Left forelimb (tissue), 1 donor: Measurements from ENCODE around the gene PSKH1.
"Not testable (repeated sequence)": the region's sequence is repeated elsewhere in the genome, so short reads cannot be mapped to it uniquely, and the experiment has no call there.

ENCODE experiments used
- DNase-seq: peaks from one replicate; pipeline ENCODE4 v3.0.0-alpha.2; 2018; ENCODE audit warnings: low spot score

The PSKH1 gene

DNA sequence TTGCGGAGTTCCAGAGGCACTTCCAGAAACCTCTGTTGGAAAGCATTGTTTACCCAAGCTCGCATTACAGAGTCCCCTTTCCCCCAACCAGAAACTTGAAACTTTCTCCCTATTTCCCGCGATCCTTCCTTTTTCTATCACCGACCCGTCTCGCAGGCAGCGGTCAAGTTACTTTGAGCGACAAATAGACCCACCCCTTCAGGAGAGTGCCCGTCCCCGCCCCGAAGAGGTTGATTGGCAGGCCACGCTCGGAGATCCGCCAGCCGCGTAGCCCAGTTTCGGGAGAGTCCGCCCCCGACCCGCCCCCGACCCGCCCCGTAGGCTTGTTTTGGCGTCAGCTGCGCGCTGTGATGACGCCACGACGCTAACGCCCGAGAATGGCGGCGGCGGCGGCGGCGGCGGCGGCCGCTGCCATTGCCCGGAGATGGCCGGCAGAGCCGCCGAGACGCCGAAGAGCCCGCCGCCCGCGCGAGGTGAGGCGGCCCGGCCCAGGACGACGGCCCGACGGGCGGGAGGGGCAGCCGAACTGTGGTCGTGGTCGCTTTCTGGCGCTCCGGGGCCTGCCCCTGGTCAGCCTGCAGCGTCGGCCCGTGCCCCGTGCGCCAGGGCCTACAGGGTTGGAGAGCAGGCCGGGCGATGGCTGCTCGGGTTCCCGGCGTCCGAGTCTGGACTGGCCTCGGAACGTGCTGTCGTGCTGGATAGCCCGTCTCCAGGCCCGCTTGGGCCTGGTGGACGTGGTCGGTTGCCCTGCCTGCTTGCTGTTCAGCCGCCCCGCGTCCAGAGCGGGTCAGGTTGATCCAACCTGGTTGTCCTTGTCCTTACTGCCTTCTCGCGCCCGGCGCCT lies at the start of gene PSKH1:
TSS of gene PSKH1 (plus strand) at position 356 of the 844 bp plus-strand sequence. CDS start 15,496 bp downstream, outside the sequence.
- DNase-seq = peak; percentile 99

DNA sequence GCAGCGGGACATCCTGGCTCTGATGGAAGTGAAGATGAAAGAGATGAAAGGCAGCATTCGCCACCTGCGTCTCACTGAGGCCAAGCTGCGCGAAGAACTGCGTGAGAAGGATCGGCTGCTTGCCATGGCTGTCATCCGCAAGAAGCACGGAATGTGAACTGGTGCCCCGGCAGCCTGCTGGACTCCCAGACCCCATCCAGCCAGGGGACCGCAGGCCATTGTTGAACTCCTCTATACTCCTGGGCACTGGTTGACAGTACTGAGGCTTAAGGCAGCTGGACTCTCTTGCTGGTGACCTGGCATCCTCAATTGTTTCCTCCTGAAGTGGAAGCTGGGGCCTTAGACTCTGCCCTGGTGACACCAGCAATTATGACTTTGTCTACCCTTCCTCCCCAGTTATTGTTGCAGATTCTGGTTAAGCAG lies 49.7 kb upstream of the PSKH1 start:
- DNase-seq = no peak

DNA sequence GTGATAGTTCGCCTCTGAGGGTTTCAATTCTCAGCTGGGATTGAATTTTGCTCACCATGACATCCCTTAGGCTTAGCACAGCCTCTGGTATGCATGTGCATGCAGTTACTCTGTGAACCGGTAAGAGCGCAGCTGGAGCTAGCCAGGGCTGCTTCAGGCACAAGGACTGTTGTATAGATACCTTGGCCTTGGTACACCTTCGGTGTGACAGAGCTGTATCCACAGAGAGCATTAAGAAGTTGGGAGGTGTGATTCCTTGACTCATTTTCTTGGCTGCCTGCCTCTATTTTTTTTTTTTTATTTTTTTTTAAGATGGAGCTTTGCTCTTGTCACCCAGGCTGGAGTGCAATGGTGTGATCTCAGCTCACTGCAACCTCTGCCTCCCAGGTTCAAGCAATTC lies 48.6 kb upstream of the PSKH1 start:
- DNase-seq = no peak

DNA sequence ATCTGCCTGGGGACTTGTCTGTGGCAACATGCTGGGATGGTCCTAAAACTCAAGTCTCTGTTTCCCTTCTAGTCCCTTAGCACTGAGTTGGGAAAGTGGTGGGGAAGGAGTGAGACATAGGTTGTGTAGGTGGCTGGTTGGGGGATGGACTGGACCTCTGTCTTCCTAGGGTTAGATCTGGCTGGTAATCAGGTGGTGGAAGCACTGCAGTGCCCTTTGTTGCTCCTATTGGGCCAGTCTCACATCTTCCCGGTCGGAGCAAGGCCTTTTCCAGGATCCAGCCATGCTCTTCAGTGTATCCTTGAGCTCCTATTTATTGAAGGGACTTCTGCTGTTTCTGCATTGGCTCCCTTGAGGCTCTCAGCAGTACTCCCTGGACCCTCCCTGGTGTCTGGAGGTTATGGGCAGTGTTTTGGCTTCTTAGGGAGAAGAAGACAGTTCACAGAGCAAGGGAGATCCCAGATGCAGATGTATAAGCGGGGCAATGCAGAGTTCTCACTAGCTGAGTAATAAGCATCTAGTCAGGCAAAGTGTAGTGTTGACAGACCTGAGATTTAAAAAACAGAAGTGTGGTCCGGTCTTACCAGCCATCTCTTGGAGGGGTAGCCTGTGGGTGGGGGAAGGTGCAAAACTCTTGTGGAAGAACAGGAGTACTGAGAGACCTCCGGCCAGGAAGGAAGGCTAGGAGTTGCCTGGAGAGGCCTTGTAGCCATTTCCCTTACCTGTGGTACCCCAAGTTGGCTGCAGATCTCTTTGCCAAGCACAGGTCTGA lies 47.6 kb upstream of the PSKH1 start:
- no peak for DNase-seq

DNA sequence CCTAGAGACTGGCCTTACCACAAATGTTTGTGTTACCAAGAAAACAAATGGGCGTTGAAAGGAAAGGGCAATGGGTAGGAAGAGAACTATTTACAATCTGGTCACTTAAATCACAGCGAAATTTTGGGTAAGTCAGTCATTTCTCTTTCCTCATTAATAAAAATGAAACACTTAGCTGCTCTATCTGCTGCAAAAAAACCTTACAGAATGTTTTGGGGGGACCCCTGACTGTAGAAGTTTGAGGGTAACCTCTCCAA lies 47.1 kb upstream of the PSKH1 start:
- no peak for DNase-seq

DNA sequence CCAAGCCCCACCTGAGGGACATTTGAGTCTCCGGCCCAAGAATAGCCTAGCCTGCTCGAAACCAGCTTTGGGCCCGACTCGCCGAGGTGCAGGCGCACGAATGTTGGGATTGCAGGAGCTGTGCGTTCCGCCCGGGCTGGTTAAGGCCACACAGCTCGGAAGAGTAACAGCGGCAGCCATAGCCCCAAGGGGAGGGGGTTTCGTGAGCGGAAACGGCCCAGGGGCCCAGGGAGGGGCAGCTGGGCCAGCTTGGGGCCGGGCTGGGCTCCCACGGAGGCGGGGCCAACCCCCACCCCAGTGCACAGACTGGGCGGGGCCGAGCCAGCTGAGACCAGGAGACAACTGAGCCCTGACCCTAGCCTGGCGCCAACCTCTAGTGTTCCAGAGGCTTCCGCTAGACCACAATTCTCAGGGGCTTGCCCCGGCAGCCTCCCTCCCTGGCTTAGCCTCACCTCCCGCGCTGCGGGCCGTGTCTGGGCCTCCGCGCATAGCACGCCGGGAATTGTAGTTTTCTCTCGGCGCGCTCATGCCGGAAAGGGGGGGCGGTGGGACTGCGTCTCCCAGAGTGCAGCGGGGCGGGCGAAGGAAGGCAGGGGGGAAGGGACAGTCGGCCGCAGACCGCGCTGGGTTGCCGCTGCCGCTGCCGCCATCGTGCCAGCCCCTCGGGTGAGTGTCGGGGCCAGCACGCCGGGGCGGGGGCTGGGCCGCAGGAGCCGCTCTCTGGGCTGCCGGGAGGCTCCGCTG lies 46.6 kb upstream of the PSKH1 start, which contains the start of gene NUTF2:
TSS of gene NUTF2 (plus strand) at position 614 of the 744 bp plus-strand sequence. CDS start 18,198 bp downstream, outside the sequence.
- DNase-seq = peak; percentile 99

DNA sequence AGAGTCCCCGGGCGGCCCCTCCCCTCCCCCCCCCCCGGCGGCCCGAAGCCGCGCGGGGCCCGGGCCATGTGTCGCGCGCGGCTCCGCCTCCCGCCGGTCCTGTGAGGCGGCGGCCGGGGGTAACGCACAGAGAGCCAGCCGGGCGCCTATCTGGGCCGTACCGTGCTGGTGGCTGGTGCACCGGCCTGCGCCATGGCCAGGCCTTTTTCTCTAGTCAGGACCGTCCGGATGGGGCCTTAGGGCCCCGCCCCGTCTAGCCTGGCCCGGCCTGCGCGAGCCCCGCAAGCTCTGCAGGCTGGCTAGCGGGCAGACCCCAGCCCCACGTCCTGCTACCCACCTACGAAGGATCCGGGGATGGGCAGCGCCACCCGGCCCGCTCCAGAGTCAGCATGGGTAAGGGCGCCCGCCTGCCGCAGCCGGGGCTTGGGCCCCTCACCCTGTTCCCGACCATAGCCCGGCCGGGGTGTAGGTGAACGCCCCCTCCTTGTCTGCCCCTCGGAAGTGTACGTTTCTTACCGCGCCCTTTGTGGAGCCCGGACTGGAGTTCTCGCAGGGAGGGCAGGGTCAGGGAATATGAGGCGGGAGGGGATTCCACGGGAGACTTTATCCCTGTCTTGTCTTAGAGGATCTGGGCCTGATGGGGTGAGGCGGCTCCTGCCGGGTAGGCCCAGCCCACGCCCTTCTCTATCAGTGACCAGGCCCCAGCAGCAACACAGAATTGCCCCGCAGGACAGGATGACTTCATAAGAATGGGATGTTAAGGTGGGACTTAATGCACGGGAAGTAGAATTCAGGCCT lies 45.8 kb upstream of the PSKH1 start, which contains the start of gene CENPT:
TSS of gene CENPT (minus strand) at position 630 of the 798 bp plus-strand sequence. CDS start 13,834 bp downstream, outside the sequence.
- no peak for DNase-seq

DNA sequence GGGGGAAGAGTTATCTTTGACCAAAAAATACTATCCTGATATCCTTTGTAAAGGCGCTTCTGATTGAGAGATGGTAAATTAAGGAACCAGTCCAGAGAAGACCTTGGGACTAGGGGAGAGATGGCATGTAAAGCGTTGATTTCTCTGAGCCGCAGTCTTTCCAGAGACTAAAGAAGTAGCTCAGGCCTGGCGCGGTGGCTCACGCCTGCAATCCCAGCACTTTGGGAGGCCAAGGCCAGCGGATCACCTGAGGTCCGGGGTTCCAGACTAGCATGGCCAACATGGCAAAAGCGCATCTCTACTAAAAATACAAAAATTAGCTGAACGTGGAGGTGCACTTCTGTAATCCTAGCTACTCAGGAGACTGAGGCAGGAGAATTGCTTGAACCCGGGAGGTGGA lies 44.9 kb upstream of the PSKH1 start:
- no peak for DNase-seq

DNA sequence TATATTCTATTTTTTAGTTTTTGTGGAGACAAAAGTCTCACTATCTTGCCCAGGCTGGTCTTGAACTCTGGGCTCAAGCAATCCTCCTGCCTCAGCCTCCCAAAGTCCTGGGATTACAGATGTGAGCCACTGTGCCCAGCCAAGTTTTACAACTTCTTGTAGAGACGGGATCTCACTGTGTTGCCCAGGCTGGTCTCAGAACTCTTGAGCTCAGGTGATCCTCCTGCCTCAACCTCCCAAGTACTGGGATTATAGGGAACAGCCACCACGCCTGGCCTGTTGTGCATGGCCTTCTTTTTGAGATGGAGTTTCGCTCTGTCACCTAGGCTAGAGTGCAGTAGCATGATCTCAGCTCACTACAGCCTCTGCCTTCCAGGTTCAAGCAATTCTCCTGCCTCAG lies 39.4 kb upstream of the PSKH1 start:
- DNase-seq = no peak

DNA sequence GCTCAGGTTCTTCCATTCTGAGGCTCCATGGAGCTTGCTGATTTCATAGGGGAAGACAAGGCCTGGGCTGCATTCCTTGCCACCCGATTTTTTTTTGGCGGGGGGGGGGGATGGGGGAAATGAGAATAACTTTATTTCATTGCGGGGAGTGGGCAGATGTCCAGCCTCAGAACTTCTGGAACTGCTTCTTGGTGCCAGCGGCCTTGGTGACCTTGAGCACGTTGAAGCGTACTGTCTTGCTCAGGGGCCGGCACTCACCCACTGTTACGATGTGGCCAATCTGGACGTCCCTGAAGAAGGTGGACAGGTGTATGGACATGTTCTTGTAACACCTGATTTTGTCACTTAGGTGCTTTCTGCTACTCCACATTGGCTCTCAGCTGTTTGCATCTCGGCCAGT lies 37.3 kb upstream of the PSKH1 start:
- no peak for DNase-seq

DNA sequence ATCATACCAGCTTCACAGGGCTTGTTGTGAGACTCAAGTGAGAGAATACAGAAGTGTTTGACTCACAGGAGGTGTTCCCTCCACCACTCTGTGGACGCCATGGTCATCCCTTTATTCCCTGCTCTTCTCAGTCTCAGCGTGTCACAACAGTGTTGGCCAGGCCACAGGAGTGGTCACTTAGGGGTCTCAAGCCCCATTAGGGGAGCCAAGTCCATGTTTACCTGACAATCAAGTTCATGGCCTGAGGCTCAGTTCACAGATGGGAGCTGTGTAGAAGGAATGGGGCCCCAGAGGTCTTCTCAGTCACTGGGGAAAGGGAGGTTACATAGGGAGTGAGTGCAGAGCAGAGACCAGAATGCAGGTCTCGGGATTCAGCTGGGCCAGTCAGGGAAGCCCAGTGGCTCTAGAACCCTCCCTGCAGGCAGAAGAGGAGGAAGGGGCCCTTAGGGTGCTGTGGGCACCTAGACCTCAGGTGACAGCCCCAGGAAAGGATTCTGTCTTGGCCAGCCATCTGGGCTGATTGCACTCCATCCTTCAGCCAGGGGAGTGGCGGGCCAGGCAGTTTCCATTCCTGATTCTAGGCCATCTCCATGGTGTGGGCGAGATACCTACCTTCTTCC lies 36.0 kb upstream of the PSKH1 start:
- DNase-seq = no peak

DNA sequence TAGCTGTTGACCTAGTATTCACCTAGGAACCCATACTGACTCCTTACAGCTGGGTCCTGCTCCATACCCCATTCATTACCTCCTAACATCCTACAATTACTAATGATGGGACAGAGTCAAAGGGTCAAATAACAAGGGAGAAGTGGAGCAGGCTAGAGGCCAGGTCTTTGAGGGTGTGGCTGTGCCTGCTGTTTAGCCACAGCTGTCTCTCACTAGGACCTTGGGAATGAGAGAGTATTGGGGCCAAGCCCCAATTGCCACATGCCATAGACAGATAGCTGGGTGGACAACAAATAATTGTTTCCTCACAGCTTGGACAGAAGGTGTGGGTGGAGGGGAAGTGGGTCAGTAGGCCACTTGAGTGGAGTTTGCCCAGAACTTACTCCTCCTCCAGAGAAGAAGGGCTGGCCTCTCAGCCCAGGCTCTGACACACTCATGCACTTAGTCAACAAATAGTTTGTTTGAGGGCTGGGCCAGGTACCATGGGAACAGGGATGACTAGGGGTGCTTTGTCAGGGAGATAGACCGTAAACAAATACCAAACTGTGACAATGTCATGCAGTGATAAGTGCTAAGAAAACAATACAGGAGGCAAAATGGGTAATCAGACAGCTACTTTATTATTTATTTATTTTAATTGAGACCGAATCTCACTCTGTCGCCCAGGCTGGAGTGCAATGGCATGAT lies 35.4 kb upstream of the PSKH1 start:
- no peak for DNase-seq

DNA sequence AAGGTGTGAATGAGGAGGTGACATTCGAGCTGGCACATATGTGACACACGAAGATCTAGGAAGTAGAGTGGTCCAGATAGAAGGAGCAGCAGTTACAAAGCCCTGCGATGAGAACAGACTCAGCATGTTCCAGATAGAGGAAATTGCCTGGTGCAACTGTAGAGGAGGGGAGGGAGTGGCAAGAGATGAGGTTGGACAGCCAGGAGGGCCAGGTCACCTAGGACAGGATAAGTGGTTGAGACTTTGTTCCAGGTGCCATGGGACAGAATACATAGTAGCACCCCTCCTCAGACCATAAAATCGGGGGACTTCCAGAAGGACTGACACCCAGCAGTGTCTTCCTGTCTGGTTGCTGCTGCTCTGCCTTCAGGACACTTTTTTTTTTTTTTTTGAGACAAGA lies 34.6 kb upstream of the PSKH1 start:
- DNase-seq = no peak

DNA sequence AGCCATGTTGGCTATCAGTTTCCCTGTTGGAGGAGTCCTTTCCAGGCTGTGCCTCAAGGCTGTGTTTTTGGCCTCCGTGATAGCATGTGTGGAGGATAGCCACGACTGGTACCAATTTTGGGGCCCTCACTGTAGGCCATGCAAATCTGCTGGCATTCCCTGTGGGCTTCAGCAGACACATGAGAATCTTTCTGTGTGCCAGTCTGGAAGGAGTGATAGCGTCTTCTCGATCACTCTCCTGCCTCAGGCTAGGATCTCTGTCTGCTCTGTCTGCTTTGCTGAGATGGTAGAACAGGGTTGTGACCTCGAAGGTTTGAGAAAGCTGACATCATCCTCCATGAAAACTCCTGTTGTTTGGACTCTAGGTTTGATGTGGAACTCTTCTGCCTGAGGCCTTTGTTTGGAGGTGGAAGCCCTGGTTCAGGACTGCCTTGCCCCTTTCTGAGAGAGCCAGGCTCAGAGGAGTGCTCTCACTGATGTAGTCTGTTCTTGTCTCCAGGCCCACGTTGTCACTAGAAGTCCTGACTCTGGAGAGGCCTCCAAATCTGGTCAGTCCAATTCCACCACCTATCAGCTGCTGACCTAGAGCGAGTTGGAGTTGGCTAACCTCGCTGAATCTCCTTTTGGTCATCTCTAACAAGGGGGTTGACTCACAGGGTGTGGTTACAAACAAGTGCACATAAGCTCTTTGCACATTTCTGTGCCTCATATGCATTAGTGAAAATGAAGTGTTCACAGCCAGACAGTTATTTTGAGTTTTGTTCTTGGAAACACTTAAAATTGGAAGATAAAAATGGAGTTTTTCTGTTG lies 32.3 kb upstream of the PSKH1 start:
- no peak for DNase-seq

DNA sequence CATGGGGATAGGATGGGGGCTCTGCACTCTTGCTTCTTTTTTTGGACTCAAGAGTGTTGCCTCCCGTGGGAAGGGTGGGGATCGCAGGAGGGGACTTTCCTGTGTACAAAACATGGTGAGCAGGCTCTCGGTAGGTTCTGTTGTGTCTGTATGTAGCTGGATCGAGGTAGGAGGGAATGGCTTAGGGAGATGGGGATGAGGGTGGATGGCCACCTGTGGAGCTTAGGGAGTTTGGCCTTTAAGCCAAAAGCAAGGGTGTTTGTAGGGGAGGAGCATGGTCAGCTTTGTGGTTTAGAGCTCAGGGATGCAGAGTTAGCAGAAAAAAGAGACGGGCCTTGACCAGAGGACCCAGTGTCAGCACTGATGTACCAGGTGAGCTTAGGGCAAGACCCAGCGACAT lies 31.2 kb upstream of the PSKH1 start:
- DNase-seq = no peak

DNA sequence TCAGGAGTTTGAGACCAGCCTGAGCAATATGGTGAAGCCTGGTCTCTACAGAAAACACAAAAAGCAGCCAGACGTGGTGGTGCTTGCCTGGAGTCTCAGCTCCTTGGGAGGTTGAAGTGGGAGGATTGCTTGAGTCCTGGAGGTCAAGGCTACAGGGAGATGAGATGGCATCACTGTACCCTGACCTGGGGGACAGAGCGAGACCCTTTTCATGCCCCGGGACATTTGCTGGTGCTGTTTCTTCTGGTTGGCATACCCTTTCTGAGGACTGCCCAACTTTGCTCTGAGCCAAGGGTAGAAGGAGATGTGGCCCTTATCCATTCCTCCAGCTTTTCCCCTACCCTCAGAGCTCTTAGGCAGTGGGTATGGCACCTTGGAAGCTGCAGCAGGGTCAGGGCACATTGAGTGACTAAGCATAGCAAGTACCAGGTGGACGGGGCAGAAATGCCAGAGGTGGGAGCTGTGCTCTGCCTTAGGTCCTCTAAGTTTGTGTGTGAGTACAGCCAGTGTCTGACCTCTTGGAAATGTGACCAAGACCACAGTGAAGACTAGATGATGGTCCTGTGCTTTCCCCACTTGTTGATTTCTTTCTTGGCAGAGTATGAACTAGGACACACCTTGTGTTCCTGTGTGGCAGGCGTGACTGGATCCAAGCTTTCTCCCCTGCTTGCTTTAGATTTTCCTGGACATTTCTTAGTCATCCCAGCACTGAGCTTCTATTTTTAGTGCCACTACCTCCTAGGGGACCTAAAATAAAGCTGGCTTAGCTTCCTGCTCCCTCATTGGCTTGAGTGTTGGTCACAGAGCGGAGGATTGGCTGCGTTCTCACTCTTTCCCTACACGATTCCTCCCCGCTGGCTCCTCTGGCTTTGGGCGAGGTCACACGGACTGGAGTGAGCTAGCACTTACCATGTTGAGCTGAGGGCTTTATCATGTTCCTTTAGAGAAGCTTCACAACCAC lies 30.2 kb upstream of the PSKH1 start:
- DNase-seq = no peak

DNA sequence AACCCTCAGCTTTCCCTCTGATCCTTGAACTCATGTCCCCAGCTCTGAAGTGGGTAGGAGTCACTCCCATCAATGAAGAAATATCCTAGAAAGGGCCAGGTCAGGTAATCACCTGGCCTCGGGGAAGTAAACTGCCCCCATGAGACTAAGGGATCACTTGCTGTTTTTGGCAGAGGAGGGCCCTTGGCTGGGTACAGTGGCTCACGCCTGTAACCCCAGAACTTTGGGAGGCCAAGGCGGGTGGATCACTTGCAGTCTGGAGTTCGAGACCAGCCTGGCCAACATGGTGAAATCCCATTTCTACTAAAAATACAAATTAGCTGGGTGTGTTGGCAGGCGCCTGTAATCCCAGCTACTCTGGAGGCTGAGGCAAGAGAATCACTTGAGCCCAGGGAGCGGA lies 29.0 kb upstream of the PSKH1 start:
- not testable (repeated sequence) for DNase-seq

DNA sequence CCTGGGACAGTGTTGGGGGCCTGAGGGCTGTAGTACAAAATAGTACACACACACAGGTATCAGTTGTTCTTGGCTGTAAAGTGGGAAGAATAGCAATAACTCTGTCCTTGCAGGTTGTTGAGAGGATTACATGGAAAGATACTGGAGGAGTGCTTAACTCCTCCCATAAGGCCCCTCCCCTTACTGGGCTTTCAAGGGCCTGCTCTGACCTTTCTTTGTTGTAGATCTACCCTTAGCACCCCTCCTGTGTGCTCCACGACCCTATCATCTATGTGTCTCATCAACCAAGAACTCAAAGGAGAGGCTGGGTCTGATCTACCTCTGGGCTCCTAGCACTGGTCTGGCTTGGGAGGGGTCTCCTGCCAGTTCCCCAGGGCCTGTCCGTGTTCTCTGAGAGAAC lies 28.5 kb upstream of the PSKH1 start:
- DNase-seq = no peak

DNA sequence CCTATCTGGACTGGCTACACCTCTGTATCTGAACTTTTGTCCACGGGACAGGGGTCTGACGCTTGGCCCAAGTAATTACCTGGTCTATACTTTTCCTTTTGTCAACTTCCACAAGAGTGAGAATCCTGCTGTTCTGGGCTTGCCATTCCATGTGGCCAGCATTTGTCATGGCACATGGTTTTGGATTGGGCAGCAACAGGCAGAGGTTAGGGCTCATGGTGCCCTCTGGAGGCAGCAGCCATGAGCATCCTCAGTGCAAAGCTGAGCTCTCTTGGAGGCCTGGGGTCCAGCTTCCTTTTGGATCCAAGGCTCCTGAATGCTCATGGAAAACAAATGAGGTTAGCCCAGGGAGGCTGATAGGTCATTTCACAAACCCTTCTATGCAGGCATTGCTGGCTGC lies 27.7 kb upstream of the PSKH1 start:
- DNase-seq = no peak
